GM18861 (cell line): ENCODE results near the gene GPR25.

Experiments used
- ATAC-seq: cut with Tn5 transposase; IDR thresholded peaks from one replicate; pipeline ENCODE4 v1.9.1; 2021; ENCODE audit not compliant: unreplicated experiment

Gene GPR25, protein sequence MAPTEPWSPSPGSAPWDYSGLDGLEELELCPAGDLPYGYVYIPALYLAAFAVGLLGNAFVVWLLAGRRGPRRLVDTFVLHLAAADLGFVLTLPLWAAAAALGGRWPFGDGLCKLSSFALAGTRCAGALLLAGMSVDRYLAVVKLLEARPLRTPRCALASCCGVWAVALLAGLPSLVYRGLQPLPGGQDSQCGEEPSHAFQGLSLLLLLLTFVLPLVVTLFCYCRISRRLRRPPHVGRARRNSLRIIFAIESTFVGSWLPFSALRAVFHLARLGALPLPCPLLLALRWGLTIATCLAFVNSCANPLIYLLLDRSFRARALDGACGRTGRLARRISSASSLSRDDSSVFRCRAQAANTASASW

DNA sequence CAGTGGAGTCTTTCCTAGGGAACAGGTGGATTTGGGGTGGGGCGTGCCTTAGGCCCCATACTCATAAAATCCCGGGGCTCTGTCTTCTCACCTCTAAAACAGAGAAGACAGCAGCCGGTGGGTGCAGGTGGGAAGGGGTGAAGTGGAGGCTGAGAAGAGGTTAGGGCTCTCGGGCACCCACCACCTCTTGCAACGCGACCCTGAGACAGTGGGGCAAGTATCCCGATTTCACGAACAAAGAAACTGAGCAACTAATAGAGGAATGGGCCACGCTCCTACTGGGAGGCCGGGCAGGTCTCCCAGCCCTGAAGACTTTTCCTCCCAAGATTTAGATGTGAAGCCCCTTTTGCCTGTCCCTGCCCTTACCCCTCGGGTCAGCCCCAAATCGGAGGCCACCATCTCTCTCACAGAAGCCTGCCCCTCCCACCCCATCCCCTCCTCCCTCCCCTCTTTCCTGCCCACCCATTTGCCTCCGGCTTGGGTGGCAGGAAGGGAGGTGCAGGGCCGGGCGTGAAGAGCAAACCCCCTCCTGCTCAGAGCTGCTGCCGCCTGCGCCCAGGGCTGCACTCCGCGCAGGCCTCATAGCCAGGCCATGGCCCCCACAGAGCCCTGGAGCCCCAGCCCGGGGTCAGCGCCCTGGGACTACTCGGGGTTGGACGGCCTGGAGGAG, at the start of gene GPR25:
Gene GPR25, plus strand, starts transcription at position 536 of the 670 bp plus-strand sequence. Its CDS starts 57 bp downstream, at position 593.
- ATAC-seq = no peak

DNA sequence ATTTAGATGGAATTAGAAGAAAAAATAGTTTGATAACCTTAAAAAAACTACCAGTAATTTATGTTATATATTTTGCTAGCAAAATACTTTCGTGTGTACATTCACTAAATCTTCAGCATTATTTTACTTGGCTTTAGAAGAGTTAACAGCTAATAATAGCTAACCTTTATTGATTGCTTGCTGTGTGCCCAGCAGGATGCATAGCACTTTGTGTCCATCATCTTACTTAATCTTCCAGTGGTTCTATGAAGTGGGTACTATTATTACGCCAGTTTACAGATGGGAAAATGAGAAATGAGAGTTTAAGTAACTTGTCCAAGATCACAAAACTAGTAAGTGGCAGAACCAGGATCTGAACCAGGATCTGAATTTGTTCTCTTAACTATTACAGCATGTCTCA, 41.7 kb upstream of the GPR25 start:
- no peak for ATAC-seq

DNA sequence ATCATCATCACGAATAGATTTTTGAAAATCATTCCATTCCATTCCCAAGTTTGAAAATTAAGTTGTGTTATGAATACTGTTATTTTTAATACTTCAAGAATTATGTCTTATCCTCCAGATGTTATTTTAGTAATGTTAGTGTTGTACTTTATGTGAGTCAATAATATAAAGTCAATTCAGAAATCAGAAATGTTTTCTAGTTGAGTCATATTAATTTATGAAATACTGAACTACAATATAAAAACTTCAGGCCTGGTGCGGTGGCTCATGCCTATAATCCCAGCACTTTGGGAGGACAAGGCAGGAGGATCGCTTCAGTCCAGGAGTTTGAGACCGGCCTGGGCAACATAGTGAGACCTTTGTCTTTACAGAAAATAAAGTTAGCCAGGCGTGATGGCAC, 38.4 kb upstream of the GPR25 start:
- no peak for ATAC-seq

DNA sequence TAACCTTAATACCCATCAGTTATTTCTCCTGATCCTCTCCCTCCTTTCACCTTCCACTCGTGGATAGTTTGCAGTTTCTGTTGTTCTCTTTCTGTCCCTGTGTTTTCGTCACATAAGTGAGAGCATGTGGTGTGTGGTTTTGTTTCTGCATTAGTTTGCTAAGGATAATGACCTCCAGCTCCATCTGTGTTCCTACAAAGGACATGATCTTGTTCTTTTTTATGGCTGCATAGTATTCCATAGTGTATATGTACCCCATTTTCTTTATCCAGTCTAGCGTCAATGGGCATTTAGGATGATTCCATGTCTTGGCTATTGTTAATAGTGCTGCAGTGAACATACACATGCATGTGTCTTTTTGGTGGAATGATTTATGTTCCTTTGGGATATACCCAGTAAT, 36.6 kb upstream of the GPR25 start:
- ATAC-seq = no peak

DNA sequence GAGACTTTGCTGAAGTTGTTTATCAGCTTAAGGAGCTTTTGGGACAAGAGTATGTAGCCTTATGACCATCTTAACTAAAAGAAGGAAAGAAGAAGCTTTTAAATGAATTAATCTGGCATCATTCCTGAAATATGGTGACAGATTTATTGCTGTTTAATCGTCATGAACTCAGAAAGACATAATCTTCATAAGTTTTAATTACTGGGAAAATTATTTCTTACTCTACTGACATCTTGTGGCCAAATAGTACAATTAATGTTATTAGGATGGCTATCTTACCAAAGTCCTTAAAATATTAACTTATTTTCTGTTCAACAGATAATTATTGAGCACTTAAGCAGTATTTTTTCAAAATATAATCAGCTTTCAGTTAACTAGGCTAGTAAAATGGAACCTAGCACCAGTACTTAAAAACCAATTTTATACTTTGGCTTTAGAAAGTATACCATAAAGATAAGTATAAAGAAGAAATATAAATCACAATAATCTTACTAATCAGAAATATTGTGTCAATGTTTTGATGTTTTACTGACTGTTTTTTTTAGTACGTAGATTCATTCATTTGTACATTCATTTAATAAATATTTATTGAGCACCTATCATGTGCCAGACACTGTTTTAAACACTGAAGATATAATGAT, 34.7 kb upstream of the GPR25 start:
- ATAC-seq = no peak

DNA sequence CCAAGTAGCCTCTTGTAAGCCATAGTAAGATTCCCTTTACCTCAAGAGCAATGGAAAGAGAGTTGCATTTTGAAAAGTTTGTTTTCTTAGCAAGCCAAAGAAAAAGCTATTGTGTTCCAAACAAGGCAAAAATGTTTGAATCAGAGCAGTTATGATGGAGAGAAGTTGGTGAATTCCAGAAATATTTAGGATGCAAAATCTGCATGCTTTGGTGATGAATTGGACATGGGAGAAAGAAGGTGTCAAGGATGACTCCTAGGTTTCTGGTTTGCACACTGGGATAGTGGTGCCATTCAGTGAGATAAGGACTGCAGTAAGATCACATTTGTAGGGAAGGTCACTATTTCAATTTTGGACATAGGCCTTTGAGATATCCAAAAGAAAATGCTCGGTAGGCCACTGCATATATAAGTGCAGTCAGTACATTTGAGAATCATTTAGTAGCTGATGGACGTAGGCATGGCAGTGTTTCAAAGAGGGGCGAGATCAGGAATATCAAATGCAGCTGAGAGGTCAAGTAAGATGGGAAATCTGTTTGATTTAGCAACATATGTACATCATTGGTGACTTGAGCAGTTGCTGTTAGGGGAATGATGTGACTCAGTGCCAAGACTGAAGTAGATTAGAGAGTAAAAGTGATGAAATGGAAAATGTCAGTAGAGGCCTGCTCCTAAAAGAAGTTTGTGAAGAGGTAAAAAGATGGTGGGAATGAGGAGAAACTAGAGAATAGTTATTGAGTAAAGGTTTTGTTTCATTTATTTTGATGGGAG, 33.9 kb upstream of the GPR25 start:
- ATAC-seq = no peak

DNA sequence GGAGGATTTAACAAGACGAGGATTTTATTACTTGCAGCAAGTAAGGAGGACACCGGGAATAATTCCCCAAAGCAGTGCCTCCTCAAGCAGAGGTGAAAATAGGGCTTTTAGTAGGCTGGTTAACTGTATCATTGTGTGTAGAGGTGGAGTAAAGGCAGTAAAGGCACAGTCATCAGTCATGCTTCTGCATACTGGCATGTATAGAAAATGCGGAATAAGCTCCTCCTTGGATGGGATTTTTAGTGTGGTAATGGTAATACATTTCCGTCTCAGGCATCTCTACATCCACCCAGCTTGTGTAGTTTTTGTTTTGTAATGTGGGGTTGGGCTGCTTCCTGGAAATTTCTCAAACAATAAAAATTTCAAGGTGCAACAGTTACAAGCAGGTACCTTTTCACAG, 27.4 kb upstream of the GPR25 start:
- no peak for ATAC-seq

DNA sequence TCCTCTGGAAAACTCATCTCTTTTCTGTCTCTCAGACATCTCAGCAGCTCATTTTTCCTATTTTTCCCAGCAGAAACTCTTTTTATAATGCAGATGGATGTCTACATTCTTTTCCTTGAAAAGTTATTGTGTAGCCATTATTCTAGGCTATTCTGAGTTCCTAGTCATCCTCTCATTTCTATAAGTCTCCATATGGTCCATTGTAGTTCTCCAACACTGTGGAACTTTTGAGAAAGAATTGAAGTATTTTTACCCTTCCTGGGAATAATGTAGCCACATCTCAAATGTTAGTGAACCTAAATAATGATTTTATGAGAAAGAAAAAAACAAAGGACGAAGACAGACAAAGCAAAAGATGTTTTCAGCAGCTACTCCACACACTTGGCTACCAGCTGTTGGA, 26.4 kb upstream of the GPR25 start:
- no peak for ATAC-seq

DNA sequence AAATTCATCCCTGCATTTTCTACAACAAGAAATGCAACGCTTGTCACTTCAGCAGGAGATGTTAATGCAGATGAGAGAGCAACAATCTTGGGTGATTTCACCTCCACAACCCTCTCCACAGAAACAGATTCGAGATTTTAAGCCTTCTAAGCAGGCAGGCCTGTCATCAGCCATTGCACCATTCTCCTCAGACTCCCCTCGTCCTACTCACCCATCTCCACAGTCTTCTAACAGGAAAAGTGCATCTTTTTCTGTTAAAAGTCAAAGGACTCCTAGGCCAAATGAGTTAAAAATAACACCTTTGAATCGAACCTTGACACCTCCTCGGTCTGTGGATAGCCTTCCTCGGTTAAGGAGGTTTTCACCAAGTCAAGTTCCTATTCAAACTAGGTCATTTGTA, 23.4 kb upstream of the GPR25 start:
- ATAC-seq = no peak

DNA sequence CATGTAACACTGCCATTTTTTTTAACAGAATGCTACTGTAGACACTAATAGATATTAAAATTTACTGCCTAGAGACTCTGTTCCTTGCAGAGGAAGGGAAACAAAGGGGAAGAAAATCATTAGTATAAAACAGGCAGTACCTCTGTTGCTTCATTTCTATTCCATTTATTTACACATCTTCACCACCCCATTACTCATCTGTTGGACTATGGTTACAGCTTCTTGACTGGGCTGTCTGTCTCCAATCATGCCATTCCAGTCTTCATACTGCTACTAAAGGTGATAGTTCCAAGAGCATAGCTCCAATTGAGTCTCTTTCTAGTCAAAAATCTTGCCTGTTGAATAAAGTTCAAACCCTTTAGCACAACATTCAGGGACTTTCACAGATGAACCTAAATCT, 22.2 kb upstream of the GPR25 start:
- ATAC-seq = no peak

DNA sequence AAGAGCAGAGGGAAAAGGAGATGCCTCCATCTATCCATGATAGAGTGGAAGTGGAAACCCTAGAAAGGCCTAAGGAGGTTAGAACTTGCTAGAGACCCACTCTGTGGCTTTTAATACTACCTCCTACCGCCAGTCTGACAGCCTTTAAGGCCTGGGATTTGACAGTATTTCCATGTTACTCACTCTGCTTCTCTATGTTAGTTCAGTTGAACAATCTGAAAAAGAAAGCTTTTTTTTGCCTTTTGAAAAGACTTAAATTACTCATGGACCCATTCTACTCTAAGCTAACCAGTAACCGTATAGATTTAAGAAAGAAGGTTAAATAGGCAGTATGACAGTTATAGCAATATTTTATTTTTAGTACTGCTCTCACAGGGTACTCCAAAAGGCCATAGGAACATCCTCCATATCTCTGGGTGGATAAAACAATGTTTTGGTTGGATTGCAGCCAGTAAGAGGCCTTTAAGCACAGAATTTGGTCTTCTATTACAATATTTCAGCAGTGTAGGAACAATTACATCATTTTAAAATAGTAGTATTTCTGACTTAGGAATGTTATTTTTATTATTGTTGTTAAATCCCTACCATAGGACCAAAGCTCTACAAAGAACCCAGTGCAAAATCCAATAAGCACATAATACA, 15.9 kb upstream of the GPR25 start:
- ATAC-seq = no peak

DNA sequence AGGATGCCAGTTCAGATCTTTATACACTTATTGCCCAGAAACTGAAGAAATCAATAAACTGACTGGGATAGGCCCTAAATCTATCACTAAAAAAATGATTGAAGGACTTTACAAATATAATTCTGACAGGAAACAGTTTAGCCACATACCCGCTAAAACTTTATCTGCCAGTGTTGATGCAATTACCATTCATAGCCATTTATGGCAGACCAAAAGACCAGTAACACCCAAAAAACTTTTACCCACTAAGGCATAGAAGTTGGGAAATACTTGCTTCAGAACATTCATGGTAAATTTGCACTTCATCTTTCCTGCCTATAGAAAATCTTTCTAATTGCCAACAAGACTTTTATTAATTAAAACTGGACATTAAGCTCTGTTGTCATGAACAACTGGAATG, 15.0 kb upstream of the GPR25 start:
- ATAC-seq = no peak

DNA sequence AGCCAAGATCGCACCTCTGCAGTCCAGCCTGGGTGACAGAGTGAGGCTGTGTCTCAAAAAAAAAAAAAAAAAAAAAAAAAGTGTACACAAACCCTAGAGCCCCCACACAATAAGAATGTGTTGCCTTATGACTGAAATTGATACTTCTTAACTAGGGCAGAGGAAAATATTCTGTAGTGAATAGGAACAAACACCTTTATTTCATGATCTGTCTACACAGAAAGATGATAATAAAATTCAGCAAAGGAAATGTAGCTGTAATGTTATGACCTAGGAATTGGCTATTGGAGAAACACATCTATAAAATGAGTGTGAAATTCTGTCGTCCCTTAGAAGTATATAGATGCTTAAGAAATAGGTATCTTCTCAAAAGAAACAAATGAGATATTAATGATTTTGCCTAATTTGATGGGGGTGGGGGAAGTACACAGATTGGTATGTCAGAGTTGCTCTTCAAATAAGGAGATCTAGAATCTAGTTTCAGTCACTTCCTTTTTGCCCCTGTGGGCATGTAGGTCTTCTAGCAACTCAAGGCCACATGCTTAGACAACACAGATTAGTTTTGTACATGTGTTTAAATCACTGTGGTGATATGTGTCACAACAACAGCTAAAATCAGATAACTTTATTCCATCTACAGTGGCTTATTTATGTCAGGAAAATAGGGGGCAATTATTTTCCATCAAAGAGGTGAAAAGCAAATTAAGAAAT, 10.7 kb upstream of the GPR25 start:
- peak; percentile 27 for ATAC-seq

DNA sequence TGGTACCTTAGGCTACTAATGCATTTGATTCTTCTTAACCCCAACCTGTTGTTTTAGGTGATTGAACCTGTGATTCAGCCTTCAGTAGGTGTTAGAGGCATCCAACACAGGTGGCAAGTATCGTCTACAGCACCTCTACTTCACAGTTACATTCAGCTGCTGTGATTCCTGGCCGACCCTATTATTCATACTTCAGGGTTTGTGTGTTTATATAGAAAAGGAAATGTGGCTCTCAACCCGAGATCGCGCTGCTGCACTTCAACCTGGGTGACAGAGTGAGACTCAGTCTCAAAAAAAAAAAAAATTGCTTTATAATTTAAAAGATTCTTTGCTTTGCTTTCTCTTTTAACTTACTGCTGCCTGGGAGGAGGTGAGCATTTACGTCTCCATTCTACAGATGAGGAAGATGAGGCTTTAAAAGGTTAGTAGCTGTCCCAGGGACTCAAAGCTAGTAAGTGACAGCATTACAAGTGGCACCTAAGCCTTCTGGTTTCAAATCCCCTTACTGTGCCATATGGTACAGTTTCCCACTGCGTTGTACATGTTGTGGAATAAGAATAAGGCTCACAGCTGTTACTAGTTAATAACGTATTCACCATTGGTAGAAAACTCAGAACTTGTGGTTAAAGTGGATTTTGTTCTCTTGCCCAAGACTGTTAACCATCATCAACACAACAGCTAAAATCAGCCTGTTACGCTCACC, 9.9 kb upstream of the GPR25 start:
- ATAC-seq = no peak

DNA sequence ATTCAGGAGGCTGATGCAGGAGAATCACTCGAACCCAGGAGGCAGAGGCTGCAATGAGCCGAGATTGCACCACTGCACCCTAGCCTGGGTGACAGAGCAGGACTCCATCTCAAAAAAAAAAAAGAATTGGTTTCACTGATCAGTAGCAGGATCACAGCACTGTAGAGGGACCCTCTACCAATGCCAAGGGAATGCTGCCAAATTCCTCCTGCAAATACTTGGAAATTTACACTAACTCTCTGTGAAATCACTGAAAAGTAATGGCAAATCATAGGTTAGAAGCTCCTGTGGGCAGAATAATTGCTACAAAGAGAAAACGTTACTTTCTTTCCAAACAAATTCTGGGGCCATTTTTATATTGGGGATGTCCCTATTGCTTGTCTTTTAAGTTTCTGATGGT, 6.7 kb upstream of the GPR25 start:
- ATAC-seq = no peak

DNA sequence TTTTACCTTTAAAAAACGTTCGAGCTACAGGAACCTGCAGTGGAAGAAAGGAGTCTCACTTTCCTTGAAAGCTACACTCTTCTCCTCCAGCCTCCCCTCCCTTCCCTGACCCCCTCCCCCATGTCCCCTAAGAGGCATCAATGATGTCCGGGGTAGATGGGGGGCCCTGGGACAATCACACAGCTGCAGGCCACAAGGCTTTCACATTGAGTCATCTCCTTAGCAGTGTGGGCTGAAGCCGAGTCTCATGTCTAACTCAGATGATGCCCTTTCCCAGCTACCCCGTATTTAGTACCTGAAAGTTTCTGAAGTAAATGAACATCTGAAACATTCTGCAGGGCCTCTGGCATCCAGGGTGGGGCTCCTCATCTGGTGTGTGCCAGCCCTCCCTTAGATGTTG, 6.3 kb upstream of the GPR25 start:
- ATAC-seq = peak; percentile 63

DNA sequence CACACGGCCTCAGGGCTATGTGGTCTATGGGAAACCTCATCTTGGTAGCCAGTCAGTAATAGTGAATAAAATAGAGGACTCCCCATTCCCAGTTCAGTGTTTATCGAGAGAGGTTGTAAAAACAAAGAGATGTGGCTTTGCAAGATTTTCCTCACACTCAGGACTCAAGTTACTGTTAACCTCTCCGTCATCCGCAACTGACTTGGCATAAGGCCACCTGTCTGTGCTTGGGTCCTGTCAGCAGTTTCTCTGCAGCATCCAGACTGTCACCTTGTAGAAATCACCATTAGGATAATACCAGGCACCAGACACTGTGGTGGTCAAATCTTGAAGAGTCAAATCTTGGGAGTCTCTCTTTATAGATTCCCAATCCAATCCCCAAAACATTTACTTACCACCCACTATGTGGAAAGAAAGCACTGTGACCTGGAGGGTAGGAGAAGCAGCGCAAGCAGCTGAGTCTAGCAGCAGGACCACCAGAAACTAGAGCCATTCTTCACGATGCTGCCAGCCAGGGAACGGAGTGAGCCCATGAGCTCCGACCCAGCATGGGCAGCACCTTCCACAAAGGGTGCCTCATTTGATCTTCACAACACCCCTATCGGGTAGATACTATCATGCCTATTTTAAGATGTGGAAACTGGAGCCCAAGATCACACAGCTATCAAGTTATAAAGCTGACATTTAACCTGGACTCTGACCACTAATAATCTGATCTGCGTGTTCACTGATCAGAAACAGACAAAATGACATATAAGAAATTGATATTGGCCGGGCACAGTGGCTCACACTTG, 5.6 kb upstream of the GPR25 start:
- ATAC-seq = peak; percentile 3

DNA sequence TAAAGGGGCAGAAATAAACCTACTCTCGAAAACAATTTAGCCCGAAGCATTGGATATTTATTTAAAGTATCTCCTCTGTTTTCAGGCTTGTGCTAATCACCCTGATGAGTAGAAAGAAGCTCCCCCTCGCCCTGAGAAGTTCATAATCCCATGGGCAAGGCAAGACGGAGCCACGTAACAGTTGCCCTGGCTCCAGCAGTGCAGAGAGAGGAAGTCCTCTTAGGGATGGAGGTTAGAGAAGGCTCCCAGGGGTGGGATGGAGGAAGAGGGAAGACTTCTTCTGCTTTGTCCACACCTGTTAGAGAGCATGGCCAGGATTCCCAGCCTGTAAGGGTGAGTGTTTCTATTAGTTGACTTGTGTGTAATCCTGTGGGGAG, 3.4 kb upstream of the GPR25 start:
- no peak for ATAC-seq
